Activated CD8-positive, alpha-beta memory T cell treated with anti-CD3 and anti-CD28 coated beads, Interleukin-2, amount 10 ng/mL, durations not matched to agents 7 days and 5 days (primary cell): ENCODE data around the gene FOXRED1. TPM values are rescaled to one million over a fixed set of nuclear protein-coding genes. Genes with fewer than 3 reads are reported as not detected.

ENCODE experiments used
- ATAC-seq: fragments of 150-1000 bp; cut with Tn5 transposase; one replicate; pipeline ENCODE4 v1.10.0; 2021; ENCODE audit warnings: moderate library complexity
- CTCF ChIA-PET: fragments of 350-600 bp; sonication (Branson Sonifier 250); formaldehyde crosslinking; loops from one replicate; lab custom pipeline; 2021; ENCODE audit warnings: antibody characterized with exemption; lab: Charles Lee
- DNase-seq: peaks from one replicate; pipeline ENCODE4 v3.0.0-alpha.2; 2020
- H3K27ac Mint-ChIP-seq: one replicate; pipeline ENCODE4 v1.8.0; 2021; ENCODE audit warnings: mild to moderate bottlenecking, mixed read lengths
- H3K27me3 Mint-ChIP-seq: one replicate; pipeline ENCODE4 v1.8.0; 2021; ENCODE audit warnings: mixed read lengths
- H3K36me3 Mint-ChIP-seq: one replicate; pipeline ENCODE4 v1.8.0; 2021; ENCODE audit warnings: mild to moderate bottlenecking, mixed read lengths
- H3K4me1 Mint-ChIP-seq: one replicate; pipeline ENCODE4 v1.8.0; 2021; ENCODE audit warnings: mixed read lengths
- H3K4me3 Mint-ChIP-seq: one replicate; pipeline ENCODE4 v1.8.0; 2021; ENCODE audit warnings: mild to moderate bottlenecking, moderate library complexity, mixed read lengths
- H3K9me3 Mint-ChIP-seq: one replicate; pipeline ENCODE4 v1.8.0; 2022; ENCODE audit warnings: low read depth, mixed read lengths
- total RNA-seq, 2 experiments: library from RNA; stranded (reverse); gene quantifications; one replicate each; pipeline ENCODE4 v1.2.3, GENCODE V29; 2021

The FOXRED1 gene
- total RNA-seq, 2 experiments from 2014 or later, result 44.7 to 46.8 TPM

DNA sequence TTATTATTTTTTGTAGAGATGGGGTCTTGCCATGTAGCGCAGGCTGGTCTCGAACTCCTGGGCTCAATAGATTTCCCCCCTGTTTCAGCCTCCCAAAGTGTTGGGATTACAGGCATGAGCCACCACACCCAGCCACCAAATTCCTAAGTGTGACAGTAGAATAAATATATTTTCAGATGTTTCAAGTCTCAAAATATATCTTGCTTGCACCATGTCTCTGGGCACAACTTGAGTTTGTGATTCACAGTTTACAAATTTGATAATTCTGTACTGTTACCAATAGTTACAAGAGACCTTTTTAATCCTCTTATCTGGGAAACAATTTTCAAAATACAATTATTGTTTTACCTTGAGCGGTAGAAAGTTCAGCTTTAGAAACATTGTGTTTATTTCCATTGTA, 54.0 kb downstream of the FOXRED1 start:
- H3K36me3 Mint-ChIP-seq, result peaks cover 8% of the 10 kb centered on the region
- H3K4me1 Mint-ChIP-seq, result peaks cover 23% of the 10 kb centered on the region
- CTCF ChIA-PET, result interaction anchor here (0.7 to 1.1 kb wide), 3 partner anchors 12 to 39 kb away, joined by 3 to 4 read pairs (median 3); no protein-coding TSS in a partner anchor
- ATAC-seq (no peak), DNase-seq (no peak)
- no peaks in the 10 kb centered on the region for H3K27me3 Mint-ChIP-seq
- no peaks in the 10 kb centered on the region for H3K9me3 Mint-ChIP-seq
- no peak overlapping the region for H3K4me3 Mint-ChIP-seq
- H3K27ac Mint-ChIP-seq, result no peak overlapping the region

- Mint-ChIP-seq H3K9me3 (no peaks in the 10 kb centered on the region), H3K36me3 (peaks cover 7% of the 10 kb centered on the region), H3K27ac (no peak overlapping the region), H3K27me3 (no peaks in the 10 kb centered on the region), H3K4me3 (no peak overlapping the region), H3K4me1 (peaks cover 24% of the 10 kb centered on the region)
- CTCF ChIA-PET, result interaction anchor here (1.2 to 3.6 kb wide), 2 partner anchors 9 to 10 kb away, joined by 3 to 24 read pairs; no protein-coding TSS in a partner anchor
- no peak for DNase-seq
- ATAC-seq, result no peak
Observed at GRCh38 chr11:126327281-126328000, 58.5 kb downstream of the FOXRED1 start.

Other genes with a start within 250 kb of the FOXRED1 start
- 1 to 10 TPM; 1.5 to 1.8 TPM for gene CDON, start 206.3 kb upstream of the FOXRED1 start, total RNA-seq
- 10 to 100 TPM; 32.0 to 38.8 TPM for gene RPUSD4, start 57.5 kb upstream of the FOXRED1 start, total RNA-seq
- 10 to 100 TPM in 1 of 2 experiments, 1 to 10 TPM in 1; 9.9 to 14.7 TPM for gene FAM118B, start 57.4 kb upstream of the FOXRED1 start, total RNA-seq
- 100 to 1,000 TPM; 100 to 134 TPM for gene SRPRA, start 259 bp upstream of the FOXRED1 start, total RNA-seq
- 10 to 100 TPM; 14.3 to 14.8 TPM for gene TIRAP, start 13.9 kb downstream of the FOXRED1 start, total RNA-seq
- 10 to 100 TPM; 40.6 to 41.9 TPM for gene DCPS, start 34.9 kb downstream of the FOXRED1 start, total RNA-seq
- gene ST3GAL4, start 86.5 kb downstream of the FOXRED1 start, total RNA-seq, result 10 to 100 TPM in 1 of 2 experiments, 1 to 10 TPM in 1; 8.8 to 11.5 TPM